ENCODE measurements around the gene MAPK9. TPM values are rescaled to one million over a fixed set of nuclear protein-coding genes. Genes with fewer than 3 reads are reported as not detected.

Gene MAPK9
- total and polyA plus RNA-seq, 9 of the 15 experiments (the other 6 are each of a cell fraction or from before 2014, with no cell fraction given): 4.8 to 58.0 (median 29.9) TPM

DNA sequence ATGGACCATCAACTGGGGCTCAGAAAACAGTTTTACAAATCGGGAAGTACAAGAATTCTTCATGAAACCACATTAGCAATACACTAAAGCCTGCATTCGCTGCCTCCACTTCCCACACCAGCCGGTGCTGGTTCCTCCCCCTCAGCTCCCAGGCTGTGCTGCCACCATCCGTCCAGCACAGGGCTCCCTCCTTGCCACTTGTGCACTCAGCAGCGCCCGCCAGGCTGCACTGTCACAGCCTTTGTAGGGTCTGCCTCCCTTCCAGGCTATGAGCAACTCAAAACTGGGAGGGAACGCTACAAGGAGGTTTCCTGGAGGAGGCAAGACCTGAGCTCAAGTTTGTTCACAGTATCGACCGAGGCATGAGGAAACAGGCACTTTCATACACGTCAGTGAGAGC is 7.7 kb downstream of the MAPK9 start:
- intact Hi-C loops (cut with micrococcal nuclease) (no loop called here), in situ Hi-C loops (cut with MboI) (no loop called here)
- H3K79me2 ChIP-seq (ENCODE audit: control insufficient read depth, insufficient read depth, low read length): peaks cover 19% of the 10 kb centered on the region
- no TSS peak for BruUV-seq (replicated peaks)
- WGBS (ENCODE audit: insufficient coverage, low coverage, missing lambda C conversion rate): 88% methylated on average over 10 of the region's 10 CpGs
- H3K9me1 ChIP-seq (ENCODE audit: control insufficient read depth, insufficient read depth, low read length): no peaks in the 10 kb centered on the region
- H2AFZ ChIP-seq (ENCODE audit: low read depth, low read length): no peak overlapping the region
- no peak overlapping the region for H3K27ac ChIP-seq (ENCODE audit: extremely low read depth, low read depth, low read length)
- peaks cover 55% of the 10 kb centered on the region; the same call in 2 of the 3 replicates for H3K36me3 ChIP-seq (ENCODE audit: control insufficient read depth, insufficient read depth, low read length)
- no peak overlapping the region for H3K4me2 ChIP-seq (ENCODE audit: insufficient read depth, low read length)
- CTCF ChIA-PET (ENCODE audit: low intra/inter-chr PET ratio): no interaction called here
- H3K9ac ChIP-seq (ENCODE audit: insufficient read depth in 1 of 2, low read depth in 2 of 2, low read length in 2 of 2): peak overlapping the region in 1 of 2 experiments; percentile 69; a peak in 1 of 4 replicates
- no peak for TF ChIP-seq HDAC8 (tag; IDR thresholded peaks at IDR 0.05)
- no peak for TF ChIP-seq ASH1L (IDR thresholded peaks at IDR 0.05; ENCODE audit: borderline replicate concordance, low read depth, partially characterized antibody)
- TF ChIP-seq ZKSCAN3 (CRISPR knock-in tag; IDR thresholded peaks at IDR 0.05): no peak
- no peak for TF ChIP-seq RFX1 (IDR thresholded peaks at IDR 0.05)
- TF ChIP-seq HIVEP1 (CRISPR knock-in tag; IDR thresholded peaks at IDR 0.05): no peak
- TF ChIP-seq ZNF174 (CRISPR knock-in tag; IDR thresholded peaks at IDR 0.05): no peak
- TF ChIP-seq, protein P1, sequence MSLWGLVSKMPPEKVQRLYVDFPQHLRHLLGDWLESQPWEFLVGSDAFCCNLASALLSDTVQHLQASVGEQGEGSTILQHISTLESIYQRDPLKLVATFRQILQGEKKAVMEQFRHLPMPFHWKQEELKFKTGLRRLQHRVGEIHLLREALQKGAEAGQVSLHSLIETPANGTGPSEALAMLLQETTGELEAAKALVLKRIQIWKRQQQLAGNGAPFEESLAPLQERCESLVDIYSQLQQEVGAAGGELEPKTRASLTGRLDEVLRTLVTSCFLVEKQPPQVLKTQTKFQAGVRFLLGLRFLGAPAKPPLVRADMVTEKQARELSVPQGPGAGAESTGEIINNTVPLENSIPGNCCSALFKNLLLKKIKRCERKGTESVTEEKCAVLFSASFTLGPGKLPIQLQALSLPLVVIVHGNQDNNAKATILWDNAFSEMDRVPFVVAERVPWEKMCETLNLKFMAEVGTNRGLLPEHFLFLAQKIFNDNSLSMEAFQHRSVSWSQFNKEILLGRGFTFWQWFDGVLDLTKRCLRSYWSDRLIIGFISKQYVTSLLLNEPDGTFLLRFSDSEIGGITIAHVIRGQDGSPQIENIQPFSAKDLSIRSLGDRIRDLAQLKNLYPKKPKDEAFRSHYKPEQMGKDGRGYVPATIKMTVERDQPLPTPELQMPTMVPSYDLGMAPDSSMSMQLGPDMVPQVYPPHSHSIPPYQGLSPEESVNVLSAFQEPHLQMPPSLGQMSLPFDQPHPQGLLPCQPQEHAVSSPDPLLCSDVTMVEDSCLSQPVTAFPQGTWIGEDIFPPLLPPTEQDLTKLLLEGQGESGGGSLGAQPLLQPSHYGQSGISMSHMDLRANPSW (CRISPR knock-in tag; IDR thresholded peaks at IDR 0.05): no peak
- no peak for TF ChIP-seq PCBP2 (IDR thresholded peaks at IDR 0.05; ENCODE audit: low read depth, low read length, poor library complexity, severe bottlenecking)
- TF ChIP-seq RNF2 (IDR thresholded peaks at IDR 0.05): no peak
- FAIRE-seq: no peak
- H3K9me3 ChIP-seq (replicated peaks; ENCODE audit: control insufficient read depth, insufficient read depth, low read depth, low read length): no peaks in the 10 kb centered on the region
- POLR2A ChIA-PET: interaction anchor here (0.6 kb wide), 1 partner anchor 368 kb away, joined by 3 read pairs; no protein-coding TSS in a partner anchor
- no peaks in the 10 kb centered on the region for H3K27me3 ChIP-seq (ENCODE audit: control insufficient read depth in 2 of 2, insufficient read depth in 2 of 2, low read length in 2 of 2)
- no peak for ATAC-seq
- no peaks in the 10 kb centered on the region for H4K20me1 ChIP-seq (replicated peaks; ENCODE audit: control insufficient read depth, insufficient read depth, low read length)
- H3K4me3 ChIP-seq: no peak overlapping the region
- DNase-seq (ENCODE audit: extremely low read depth in 1 of 4, low spot score in 3 of 4): no peak
- H3K4me1 ChIP-seq (replicated peaks in 1 of 2; ENCODE audit: control insufficient read depth in 2 of 2, insufficient read depth in 2 of 2, low read length in 2 of 2): no peaks in the 10 kb centered on the region

Data from K562 (cell line).